ENCODE results near the gene MED12L.
"Not testable (repeated sequence)": the region's sequence is repeated elsewhere in the genome, so short reads cannot be mapped to it uniquely, and the experiment has no call there.

Gene MED12L

DNA sequence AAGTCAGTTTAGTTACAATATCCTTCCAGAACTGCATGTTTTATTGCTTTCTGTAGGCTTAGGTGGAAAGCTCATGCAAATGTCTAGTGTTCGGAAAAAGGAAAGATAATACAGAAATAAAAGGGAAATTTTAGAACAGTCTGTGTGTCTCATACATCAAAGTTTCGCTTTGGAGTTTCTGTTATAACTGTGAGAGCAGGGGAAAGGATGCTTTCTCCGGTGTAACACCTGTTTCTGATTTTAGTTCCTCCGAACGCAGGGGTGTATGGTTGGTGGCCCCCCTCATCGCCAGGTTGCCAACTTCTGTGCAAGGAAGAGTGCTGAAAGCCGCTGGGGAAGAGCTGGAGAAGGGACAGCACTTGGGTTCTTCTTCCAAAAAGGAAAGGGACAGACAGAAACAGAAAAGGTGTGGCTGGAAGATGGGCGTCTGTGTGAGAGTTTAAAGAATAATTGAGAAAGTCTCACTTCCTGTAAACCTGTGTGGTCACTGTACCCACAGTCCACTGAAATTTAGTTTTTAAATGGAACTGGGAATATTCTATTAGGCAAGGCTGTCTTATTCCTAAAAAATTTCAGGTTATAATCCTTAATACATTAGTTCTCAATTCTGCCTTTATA is 292.4 kb downstream of the MED12L start:
- no peak for DNase-seq (ENCODE audit: low read depth in 2 of 2)

DNA sequence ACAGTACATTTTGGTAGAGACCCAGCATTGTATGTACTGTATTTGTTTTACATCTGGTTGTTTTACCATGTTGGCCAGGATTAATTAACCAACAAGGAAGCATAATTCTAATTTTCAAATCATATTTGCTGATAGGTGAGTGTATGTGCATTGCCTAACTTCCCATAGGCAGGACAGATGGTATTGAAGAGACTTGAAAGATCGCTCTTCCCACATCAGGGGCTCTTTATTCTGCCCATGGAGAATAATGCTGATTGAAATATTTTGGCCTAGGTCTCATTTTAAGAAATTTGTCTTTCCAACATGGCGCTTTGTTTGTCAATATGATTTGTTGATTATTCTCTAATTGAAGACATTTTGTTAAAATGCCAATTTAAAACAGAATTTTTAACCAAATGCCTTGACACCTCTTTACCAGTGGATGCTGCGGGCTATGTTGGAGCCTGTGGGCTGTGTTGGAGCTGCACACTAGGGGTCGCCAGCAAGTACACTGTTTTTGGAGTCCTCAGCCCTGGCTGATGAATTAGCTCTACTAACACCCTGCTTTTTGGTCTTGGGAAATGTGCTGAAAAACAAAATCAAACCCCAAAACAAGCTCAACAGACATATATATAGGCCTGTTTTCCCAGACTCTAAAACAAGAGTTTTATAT is 293.7 kb downstream of the MED12L start:
- DNase-seq (ENCODE audit: low read depth in 2 of 2), result no peak

- no peak for DNase-seq (ENCODE audit: low read depth in 2 of 2)
These were observed 297.2 kb downstream of the MED12L start for GRCh38 chr3:151382671-151383070.

DNA sequence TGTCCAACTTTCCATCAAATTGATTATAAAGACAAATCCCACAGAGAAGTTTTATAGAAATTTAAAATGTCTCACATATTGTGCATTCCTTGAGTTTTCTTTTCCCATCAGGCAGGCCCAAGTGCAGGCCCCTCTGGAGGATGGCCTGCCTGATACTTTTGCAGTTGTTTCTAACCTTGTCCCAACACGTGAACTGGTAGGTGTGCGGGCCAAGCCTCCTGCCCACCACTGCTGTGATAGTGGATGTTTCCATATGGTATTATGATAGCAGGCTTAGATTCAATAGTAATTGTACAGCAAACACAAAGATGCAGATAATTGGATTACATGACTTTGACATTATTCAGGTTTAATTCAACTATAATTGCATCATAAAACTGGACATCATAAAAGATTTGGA is 297.6 kb downstream of the MED12L start:
- no peak for DNase-seq (ENCODE audit: low read depth in 2 of 2)

DNA sequence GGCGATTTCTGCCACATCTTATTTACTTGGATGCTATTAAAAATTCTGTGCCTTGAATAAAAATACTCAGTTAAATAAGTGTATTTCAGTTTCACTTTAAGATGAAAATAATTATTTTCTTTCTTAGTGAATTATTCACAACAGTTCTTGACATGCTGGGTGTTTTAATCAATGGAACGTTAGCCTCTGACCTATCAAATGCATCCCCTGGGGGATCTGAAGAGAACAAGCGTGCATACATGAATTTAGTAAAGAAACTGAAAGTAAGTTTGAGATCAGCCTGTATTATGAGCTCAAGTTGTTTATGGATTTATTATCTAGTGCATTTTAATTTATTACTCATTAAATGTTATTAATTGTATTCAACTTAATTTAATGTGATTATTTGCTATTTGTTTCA is 298.5 kb downstream of the MED12L start:
- no peak for DNase-seq (ENCODE audit: low read depth in 2 of 2)

DNA sequence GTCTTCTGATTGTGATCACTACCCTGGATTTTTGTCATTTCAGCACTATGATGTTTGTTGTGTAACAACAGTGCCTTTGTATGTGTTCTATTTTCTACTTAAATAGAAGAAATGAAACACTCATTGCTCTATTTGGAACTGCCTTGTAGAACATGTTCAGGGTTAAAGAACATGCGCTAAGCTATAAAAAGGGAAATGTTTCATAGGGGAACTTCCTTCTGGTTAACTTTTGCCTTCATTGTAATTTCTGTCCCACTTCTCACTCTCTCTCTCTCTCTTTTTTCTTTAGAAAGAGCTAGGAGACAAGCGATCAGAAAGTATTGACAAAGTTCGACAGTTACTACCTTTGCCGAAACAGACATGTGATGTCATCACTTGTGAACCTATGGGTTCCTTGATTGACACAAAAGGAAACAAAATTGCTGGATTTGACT is 299.3 kb downstream of the MED12L start, which contains the start of gene P2RY12:
Gene P2RY12, minus strand, starts transcription at position 13 of the 434 bp plus-strand sequence. CDS start 45,908 bp downstream, outside the sequence.
- DNase-seq (ENCODE audit: low read depth in 2 of 2), result no peak

DNA sequence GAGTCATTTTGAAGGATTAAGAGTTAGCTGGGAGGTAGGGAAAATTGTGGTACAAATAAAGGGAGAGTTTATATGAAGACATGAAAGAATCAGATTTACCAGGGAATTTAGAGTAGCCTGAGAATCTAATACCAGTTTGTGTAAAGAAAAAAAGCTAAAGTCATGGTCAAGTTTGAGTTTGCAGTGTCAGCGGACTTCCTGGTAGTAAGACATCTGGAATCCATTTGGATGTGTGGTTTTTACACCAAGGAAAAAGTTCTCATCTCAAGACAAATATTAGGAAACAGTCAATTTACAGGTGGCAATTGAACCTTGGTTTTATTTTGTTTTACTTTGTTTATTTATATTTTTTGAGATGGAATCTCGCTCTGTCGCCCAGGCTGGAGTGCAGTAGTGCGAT is 300.6 kb downstream of the MED12L start:
- DNase-seq (ENCODE audit: low read depth in 2 of 2), result no peak

DNA sequence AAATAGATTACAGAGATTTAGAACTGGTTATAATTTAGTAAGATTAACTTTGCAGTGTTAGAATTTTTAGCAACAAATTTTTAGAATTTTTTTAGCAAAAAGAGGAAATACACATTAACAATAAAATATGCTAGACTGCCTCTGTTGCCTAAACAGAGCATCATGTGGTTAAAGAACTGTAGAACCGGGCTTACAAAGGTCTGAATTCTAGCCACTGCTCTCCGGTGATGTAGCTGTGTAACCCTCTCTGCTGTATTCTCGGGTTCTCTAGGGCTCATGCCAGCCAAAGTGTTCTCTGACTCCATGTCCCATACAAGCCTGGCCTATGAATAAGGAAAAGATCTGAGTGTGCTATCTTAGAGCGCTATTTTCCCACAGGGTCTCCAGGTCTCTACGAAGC is 302.0 kb downstream of the MED12L start:
- DNase-seq (ENCODE audit: low read depth in 2 of 2), result no peak

GRCh38 chr3:151387842-151388241 is 302.4 kb downstream of the MED12L start:
- DNase-seq (ENCODE audit: low read depth in 2 of 2), result no peak

- DNase-seq (ENCODE audit: low read depth in 2 of 2), result no peak
These were observed 306.3 kb downstream of the MED12L start for GRCh38 chr3:151391720-151392119.

DNA sequence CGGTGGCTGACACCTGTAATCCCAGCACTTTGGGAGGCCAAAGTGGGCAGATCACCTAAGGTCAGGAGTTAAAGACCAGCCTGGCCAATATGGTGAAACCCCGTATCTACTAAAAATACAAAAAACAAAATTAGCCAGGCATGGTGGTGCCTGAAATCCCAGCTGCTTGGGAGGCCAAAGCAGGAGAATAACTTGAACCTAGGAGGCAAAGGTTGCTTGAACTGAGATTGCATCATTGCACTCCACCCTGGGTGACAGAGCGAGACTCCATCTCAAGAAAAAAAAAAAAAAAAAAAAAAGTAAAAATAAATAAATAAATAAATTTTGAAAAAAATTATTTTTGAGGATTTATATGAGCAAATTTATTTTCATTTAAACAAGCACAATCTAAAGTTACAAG is 306.7 kb downstream of the MED12L start:
- not testable (repeated sequence) for DNase-seq (ENCODE audit: low read depth in 2 of 2)

- no peak for DNase-seq (ENCODE audit: low read depth in 2 of 2)
These were observed 307.8 kb downstream of the MED12L start for GRCh38 chr3:151393146-151393830.

DNA sequence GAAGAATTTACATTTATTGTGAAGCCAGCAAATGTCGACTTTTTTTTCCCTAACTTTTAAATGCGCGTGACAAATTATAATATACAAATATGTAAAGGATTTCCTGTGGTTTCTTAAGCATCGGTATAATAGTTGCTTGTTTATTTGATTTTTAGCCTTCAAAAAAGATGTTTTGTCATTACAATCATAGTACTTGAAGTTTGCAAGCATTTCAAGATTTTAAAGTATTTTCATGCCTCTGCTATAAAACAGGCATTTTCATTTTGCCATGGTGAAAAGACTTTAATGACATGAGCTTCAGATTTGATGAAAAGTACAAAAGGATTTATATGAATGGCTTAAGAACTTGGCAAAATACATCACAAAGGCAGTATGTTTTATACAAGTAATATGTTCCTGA is 308.5 kb downstream of the MED12L start:
- no peak for DNase-seq (ENCODE audit: low read depth in 2 of 2)

GRCh38 chr3:151394611-151395010 is 309.1 kb downstream of the MED12L start:
- DNase-seq (ENCODE audit: low read depth in 2 of 2), result no peak

- DNase-seq (ENCODE audit: low read depth in 2 of 2), result no peak
These were observed 310.3 kb downstream of the MED12L start for GRCh38 chr3:151395806-151396205.

DNA sequence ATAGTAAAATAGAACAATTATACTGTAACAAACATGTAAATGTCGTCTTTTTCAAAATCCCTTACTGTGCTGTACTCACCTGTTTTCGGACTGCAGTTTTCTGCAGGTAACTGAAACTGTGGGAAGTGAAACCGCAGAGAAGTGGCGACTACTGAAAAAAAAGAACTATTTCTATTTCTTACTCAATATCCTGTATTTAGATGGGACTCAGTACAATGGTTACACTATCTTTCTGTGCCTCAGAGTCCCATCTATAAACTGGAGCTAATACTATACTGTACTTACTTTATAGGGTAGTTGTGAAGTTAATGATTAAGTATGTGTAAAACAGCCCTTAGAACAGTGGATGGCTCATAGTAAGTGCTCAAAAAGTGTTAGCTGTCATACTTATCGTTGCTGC is 313.4 kb downstream of the MED12L start:
- DNase-seq (ENCODE audit: low read depth in 2 of 2), result no peak

GRCh38 chr3:151400341-151400740 is 314.9 kb downstream of the MED12L start:
- no peak for DNase-seq (ENCODE audit: low read depth in 2 of 2)

DNA sequence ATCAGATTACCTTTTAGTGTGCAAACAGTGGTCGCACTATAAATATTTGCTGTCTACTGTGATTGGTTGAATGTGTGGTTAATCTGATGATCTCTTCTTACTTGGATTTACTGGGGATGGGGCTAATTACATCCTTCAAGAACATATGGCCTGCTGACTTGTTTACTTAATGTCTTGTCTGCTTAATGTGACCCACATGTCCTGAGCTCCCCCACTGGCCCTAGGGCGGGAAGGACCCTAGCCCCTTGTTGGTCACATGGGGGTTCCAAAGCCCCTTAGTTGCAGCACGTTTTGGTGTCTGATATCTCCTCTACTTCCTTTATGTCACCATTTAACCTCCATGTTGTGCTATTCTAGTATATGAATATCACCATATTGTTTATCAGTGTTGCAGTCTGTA is 316.9 kb downstream of the MED12L start:
- no peak for DNase-seq (ENCODE audit: low read depth in 2 of 2)

GRCh38 chr3:151403246-151403645 is 317.8 kb downstream of the MED12L start:
- no peak for DNase-seq (ENCODE audit: low read depth in 2 of 2)

DNA sequence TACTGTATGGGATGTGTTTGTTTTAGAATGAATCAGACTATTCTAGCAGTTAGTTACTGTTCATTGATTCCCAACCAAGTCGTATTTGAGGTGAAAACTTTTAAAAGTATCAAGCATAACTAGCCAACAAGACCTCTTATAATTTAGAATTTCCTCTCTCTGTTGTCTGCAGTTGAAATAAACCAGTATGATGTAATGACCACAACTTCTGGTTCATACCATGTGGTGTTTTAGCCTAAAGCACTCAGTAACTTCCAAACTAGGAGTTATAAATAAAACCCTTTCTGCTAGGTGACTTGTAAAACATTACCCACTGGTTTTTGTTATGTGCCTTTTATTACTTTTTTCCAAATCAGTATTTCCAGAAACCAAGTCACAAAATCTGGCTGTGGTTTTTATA is 318.9 kb downstream of the MED12L start:
- DNase-seq (ENCODE audit: low read depth in 2 of 2), result no peak

GRCh38 chr3:151407928-151408327 is 322.5 kb downstream of the MED12L start:
- DNase-seq (ENCODE audit: low read depth in 2 of 2), result no peak

DNA sequence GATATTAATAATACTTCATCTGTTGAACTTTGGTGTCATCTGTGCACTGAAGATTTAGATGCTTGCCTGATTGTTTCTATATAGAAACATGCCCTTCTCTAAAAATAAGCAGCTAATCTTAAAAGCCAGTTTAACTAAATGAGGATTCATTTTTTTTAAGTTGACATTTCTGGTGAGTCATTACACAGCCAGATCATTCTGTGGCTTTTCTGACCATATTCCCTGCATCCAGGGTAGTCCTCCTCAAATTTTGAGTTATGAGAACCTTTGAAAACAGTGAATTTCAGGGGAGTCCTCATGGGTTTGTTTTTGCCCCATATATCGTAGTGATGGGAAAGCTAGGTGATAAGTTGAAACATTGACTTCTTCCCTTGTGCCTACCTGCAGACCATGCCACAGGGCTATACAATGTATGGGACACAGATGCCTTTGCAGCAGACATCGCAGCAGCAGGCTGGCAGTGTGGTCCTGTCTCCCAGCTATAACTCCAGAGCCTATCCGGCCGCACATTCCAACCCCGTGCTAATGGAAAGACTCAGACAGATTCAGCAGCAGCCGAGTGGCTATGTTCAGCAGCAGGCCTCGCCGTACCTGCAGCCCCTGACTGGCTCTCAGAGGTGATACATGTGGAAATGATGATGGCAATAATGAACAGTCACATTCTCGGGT is 325.6 kb downstream of the MED12L start:
- no peak for DNase-seq (ENCODE audit: low read depth in 2 of 2)

- DNase-seq (ENCODE audit: low read depth in 2 of 2), result no peak
These were observed 327.5 kb downstream of the MED12L start for GRCh38 chr3:151412989-151413388.
